A549 (cell line): ENCODE measurements around the gene KHDC4. TPM values are rescaled to one million over a fixed set of nuclear protein-coding genes. Genes with fewer than 3 reads are reported as not detected.

Source experiments
- ATAC-seq, 2 experiments: fragments of 200-7000 bp in 1 of 2; fragments of >200 bp in 1 of 2; cut with Nextera tagmentation in 1 of 2; cut with Tn5 transposase in 1 of 2; 3 replicates each; pipeline versions ENCODE4 v1.8.0 to v1.9.1; 2018 to 2020; ENCODE audit warnings: mild to moderate bottlenecking in 1 of 2, moderate library complexity in 1 of 2
- CTCF ChIA-PET: fragments of 300-600 bp; sonication (Branson Sonifier 250); formaldehyde crosslinking; extraction: SDS; loops from one replicate; lab custom pipeline; 2021; ENCODE audit warnings: antibody characterized with exemption, inconsistent platforms; lab: Yijun Ruan, JAX
- POLR2A ChIA-PET: fragments of 350-600 bp; formaldehyde crosslinking; extraction: SDS; loops from one replicate; lab custom pipeline; 2021; ENCODE audit warnings: antibody characterized with exemption, inconsistent platforms; lab: Yijun Ruan, JAX
- DNase-seq, 2 experiments: peaks; one replicate each; pipeline versions ENCODE4 v3.0.0 to v3.0.0-alpha.2; 2011 to 2016; ENCODE audit warnings: low read depth in 1 of 2, low spot score in 1 of 2
- FAIRE-seq: peaks from 2 replicates; lab custom pipeline; 2011; peaks lifted over from hg19 to GRCh38; lab: Jason Lieb, UNC
- H3K27ac ChIP-seq, 2 experiments: fragments of >200 bp; sonication (Bioruptor Twin); formaldehyde crosslinking; 3 replicates each; pipeline ENCODE4 v1.5.1; 2016 to 2017
- H3K4me1 ChIP-seq: fragments of >200 bp; sonication (Bioruptor Twin); formaldehyde crosslinking; 3 replicates; pipeline ENCODE4 v1.6.1; 2016
- H3K4me2 ChIP-seq: fragments of >200 bp; sonication (Bioruptor Twin); formaldehyde crosslinking; 3 replicates; pipeline ENCODE4 v1.6.1; 2016
- H3K4me3 ChIP-seq: fragments of >200 bp; sonication (Bioruptor Twin); formaldehyde crosslinking; 3 replicates; pipeline ENCODE4 v1.5.1; 2016
- H3K9me3 ChIP-seq: fragments of >200 bp; sonication (Bioruptor Twin); formaldehyde crosslinking; 3 replicates; pipeline ENCODE4 v1.6.1; 2016
- BHLHE40 ChIP-seq: IDR thresholded peaks from 2 replicates; pipeline ENCODE4 v1.6.1; 2012; ENCODE audit warnings: low read depth, low read length, inconsistent platforms
- CBX2 ChIP-seq: fragments of 200-600 bp; sonication (generic); IDR thresholded peaks from 2 replicates; pipeline ENCODE4 v1.6.1; 2016; ENCODE audit warnings: low read depth, mild to moderate bottlenecking, borderline replicate concordance
- CHD2 ChIP-seq: fragments of 150-350 bp; IDR thresholded peaks from 2 replicates; pipeline ENCODE4 v1.6.1; 2014; ENCODE audit warnings: low read length; ENCODE audit not compliant: partially characterized antibody
- CHD4 ChIP-seq: fragments of 200-600 bp; sonication (generic); IDR thresholded peaks from 2 replicates; pipeline ENCODE4 v1.6.1; 2016; ENCODE audit warnings: antibody characterized with exemption, mild to moderate bottlenecking, borderline replicate concordance
- EHF ChIP-seq: fragments of 250-450 bp; sonication (Bioruptor Pico); IDR thresholded peaks from 2 replicates; pipeline ENCODE4 v1.5.0; 2020; ENCODE audit warnings: mild to moderate bottlenecking
- EHMT2 ChIP-seq: fragments of 200-600 bp; sonication (generic); IDR thresholded peaks from 2 replicates; pipeline ENCODE4 v1.6.1; 2016; ENCODE audit warnings: antibody characterized with exemption, low read depth, mild to moderate bottlenecking, moderate library complexity
- ESRRA ChIP-seq: fragments of 150-350 bp; IDR thresholded peaks from 2 replicates; pipeline ENCODE4 v1.6.1; 2014; ENCODE audit warnings: mild to moderate bottlenecking, low read length, borderline replicate concordance
- HMGXB4 ChIP-seq: fragments of 250-450 bp; sonication (Bioruptor Pico); IDR thresholded peaks from 2 replicates; pipeline ENCODE4 v1.5.0; 2021; ENCODE audit warnings: mild to moderate bottlenecking, moderate library complexity, borderline replicate concordance
- HOXA7 ChIP-seq: fragments of 250-450 bp; sonication (Bioruptor Pico); IDR thresholded peaks from 2 replicates; pipeline ENCODE4 v1.5.0; 2020; ENCODE audit warnings: mild to moderate bottlenecking, moderate library complexity
- JUNB ChIP-seq: fragments of >200 bp; sonication (Bioruptor Twin); formaldehyde crosslinking; IDR thresholded peaks from 2 replicates; pipeline ENCODE4 v1.6.1; 2016
- KDM1A ChIP-seq: fragments of 200-600 bp; sonication (generic); IDR thresholded peaks from 2 replicates; pipeline ENCODE4 v1.6.1; 2016; ENCODE audit warnings: low read depth, mild to moderate bottlenecking
- KDM5A ChIP-seq: fragments of 200-600 bp; sonication (generic); IDR thresholded peaks from 2 replicates; pipeline ENCODE4 v1.6.1; 2016; ENCODE audit warnings: antibody characterized with exemption, mild to moderate bottlenecking
- MAZ ChIP-seq: fragments of 150-350 bp; IDR thresholded peaks from 2 replicates; pipeline ENCODE4 v1.6.1; 2014; ENCODE audit warnings: antibody characterized with exemption, low read depth, low read length, borderline replicate concordance
- NPAS2 ChIP-seq: fragments of 250-450 bp; sonication (Bioruptor Pico); IDR thresholded peaks from 2 replicates; pipeline ENCODE4 v1.8.0; 2022; ENCODE audit warnings: mild to moderate bottlenecking, moderate library complexity, borderline replicate concordance
- PBX3 ChIP-seq: IDR thresholded peaks from 2 replicates; pipeline ENCODE4 v1.6.1; 2012
- PHF8 ChIP-seq: fragments of 200-600 bp; sonication (generic); IDR thresholded peaks from 2 replicates; pipeline ENCODE4 v1.6.1; 2016; ENCODE audit warnings: low read depth, mild to moderate bottlenecking, antibody characterized with exemption, moderate library complexity, borderline replicate concordance
- RAD21 ChIP-seq, 2 experiments: fragments of >200 bp in 1 of 2; sonication (Bioruptor Twin) in 1 of 2; formaldehyde crosslinking in 1 of 2; IDR thresholded peaks in 1 of 2; conservative IDR thresholded peaks in 1 of 2; 2 replicates in 1 of 2; 3 replicates in 1 of 2; pipeline ENCODE4 v1.6.1; 2012 to 2018; ENCODE audit warnings: inconsistent platforms in 1 of 2
- RARB ChIP-seq: fragments of 250-450 bp; sonication (Bioruptor Pico); IDR thresholded peaks from 2 replicates; pipeline ENCODE4 v1.8.0; 2021; ENCODE audit warnings: mild to moderate bottlenecking, moderate library complexity
- SMC3 ChIP-seq: fragments of >200 bp; sonication (Bioruptor Twin); formaldehyde crosslinking; IDR thresholded peaks from 3 replicates; pipeline ENCODE4 v1.6.1; 2018; ENCODE audit warnings: inconsistent platforms
- SREBF2 ChIP-seq: fragments of 450-650 bp; IDR thresholded peaks from 2 replicates; pipeline ENCODE4 v1.6.1; 2014; ENCODE audit warnings: mild to moderate bottlenecking, moderate library complexity
- TFCP2L1 ChIP-seq: fragments of 250-450 bp; sonication (Bioruptor Pico); IDR thresholded peaks from 2 replicates; pipeline ENCODE4 v1.5.0; 2021; ENCODE audit warnings: mild to moderate bottlenecking
- TP53 ChIP-seq: fragments of 250-450 bp; sonication (Bioruptor Pico); IDR thresholded peaks from 2 replicates; pipeline ENCODE4 v1.5.0; 2021; ENCODE audit warnings: mild to moderate bottlenecking, moderate library complexity
- ZC3H11A ChIP-seq: fragments of 450-650 bp; IDR thresholded peaks from 2 replicates; pipeline ENCODE4 v1.6.1; 2014; ENCODE audit warnings: antibody characterized with exemption, mild to moderate bottlenecking
- WGBS: methylation state at CpG from one replicate; pipeline ENCODE4 v1.1.6; 2017; ENCODE audit errors: missing lambda C conversion rate; 5-methylcytosine and 5-hydroxymethylcytosine counted together
- polyA plus RNA-seq, 4 experiments: library from polyadenylated mRNA; depleted of rRNA in 3 of 4; stranded (reverse); fragments of >200 nt; fragmentation: RNase III in 1 of 4; extraction: RNeasy Plus Mini Kit Qiagen cat#74134 plus additional on column Dnase treatment in 1 of 4; gene quantifications; 2 replicates in 3 of 4; 3 replicates in 1 of 4; pipeline ENCODE4 v1.2.3, GENCODE V29; 2011 to 2017
- TF ChIP-seq, protein P1 (sequence below): fragments of 200-600 bp; sonication (generic); IDR thresholded peaks from 2 replicates; pipeline ENCODE4 v1.6.1; 2016; ENCODE audit warnings: antibody characterized with exemption, mild to moderate bottlenecking, moderate library complexity
- TF ChIP-seq, protein P2 (sequence below): fragments of 250-450 bp; sonication (Bioruptor Pico); IDR thresholded peaks from 2 replicates; pipeline ENCODE4 v1.5.0; 2020; ENCODE audit warnings: low read depth, mild to moderate bottlenecking, moderate library complexity

The KHDC4 gene
- polyA plus RNA-seq, 2 of the 4 experiments (the other 2 are of a cell fraction): 37.7 to 72.3 TPM

DNA sequence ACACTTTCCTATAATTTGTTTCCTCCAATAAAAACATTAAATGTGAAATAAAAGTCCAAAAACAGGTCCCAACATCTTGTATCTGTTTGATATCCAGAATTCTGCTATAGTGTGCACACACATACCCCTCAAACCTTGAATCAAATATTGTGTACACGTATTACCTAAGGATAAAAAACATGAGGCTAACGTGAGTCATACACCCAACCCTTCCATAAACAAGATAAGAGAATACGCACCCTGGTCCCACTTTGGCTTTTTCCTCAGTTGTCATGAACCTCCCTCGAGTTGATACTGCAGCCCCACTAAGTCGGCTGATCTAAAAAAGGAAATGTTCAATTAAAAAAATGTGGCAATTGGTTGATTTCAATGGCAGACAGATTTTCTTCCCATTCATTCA is 5.2 kb downstream of the KHDC4 start:
- Histone ChIP-seq H3K4me3 (no peak overlapping the region), H3K9me3 (no peaks in the 10 kb centered on the region), H3K4me1 (peaks cover 39% of the 10 kb centered on the region), H3K4me2 (no peak overlapping the region), H3K27ac (no peak overlapping the region)
- CTCF ChIA-PET: interaction anchor here (2.3 to 2.4 kb wide), 2 partner anchors 61 to 67 kb away, joined by 5 to 7 read pairs; no protein-coding TSS in a partner anchor
- TF ChIP-seq PBX3 (no peak), ESRRA (no peak), EHMT2 (no peak), MAZ (no peak), CHD2 (no peak), HMGXB4 (CRISPR knock-in tag) (no peak), RAD21 (conservative IDR thresholded peaks at IDR 0.05 in 1 of 2, IDR thresholded peaks at IDR 0.05 in 1 of 2) (no peak), PHF8 (no peak), NPAS2 (CRISPR knock-in tag) (no peak), KDM1A (no peak)
- TF ChIP-seq, protein P1, sequence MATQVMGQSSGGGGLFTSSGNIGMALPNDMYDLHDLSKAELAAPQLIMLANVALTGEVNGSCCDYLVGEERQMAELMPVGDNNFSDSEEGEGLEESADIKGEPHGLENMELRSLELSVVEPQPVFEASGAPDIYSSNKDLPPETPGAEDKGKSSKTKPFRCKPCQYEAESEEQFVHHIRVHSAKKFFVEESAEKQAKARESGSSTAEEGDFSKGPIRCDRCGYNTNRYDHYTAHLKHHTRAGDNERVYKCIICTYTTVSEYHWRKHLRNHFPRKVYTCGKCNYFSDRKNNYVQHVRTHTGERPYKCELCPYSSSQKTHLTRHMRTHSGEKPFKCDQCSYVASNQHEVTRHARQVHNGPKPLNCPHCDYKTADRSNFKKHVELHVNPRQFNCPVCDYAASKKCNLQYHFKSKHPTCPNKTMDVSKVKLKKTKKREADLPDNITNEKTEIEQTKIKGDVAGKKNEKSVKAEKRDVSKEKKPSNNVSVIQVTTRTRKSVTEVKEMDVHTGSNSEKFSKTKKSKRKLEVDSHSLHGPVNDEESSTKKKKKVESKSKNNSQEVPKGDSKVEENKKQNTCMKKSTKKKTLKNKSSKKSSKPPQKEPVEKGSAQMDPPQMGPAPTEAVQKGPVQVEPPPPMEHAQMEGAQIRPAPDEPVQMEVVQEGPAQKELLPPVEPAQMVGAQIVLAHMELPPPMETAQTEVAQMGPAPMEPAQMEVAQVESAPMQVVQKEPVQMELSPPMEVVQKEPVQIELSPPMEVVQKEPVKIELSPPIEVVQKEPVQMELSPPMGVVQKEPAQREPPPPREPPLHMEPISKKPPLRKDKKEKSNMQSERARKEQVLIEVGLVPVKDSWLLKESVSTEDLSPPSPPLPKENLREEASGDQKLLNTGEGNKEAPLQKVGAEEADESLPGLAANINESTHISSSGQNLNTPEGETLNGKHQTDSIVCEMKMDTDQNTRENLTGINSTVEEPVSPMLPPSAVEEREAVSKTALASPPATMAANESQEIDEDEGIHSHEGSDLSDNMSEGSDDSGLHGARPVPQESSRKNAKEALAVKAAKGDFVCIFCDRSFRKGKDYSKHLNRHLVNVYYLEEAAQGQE: no peak
- POLR2A ChIA-PET: no interaction called here
- FAIRE-seq: no peak
- WGBS: 63% methylated on average over 5 of the region's 5 CpGs
- DNase-seq: no peak
- ATAC-seq: no peak

DNA sequence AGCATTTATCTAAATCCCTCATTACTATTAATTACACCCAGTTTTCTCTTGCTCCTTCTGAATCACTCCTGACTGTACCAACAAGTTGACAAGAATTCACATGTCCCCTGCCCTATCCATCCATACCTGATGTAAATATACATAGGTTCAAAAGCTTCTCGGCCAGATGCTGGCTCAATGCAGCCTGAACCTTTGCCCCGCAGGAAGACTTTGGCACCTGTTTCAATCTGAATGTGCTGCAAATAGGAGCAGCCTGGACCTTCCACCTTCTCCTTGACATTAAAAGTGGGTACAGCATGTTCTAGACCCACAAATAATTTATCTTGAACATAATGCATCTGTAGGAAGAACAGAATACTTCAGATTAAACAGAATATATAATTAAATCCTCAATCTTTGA is 8.7 kb downstream of the KHDC4 start:
- DNase-seq (no peak), FAIRE-seq (no peak), ATAC-seq (no peak)
- no peak overlapping the region for H3K4me2 ChIP-seq
- POLR2A ChIA-PET: no interaction called here
- no peaks in the 10 kb centered on the region for H3K9me3 ChIP-seq
- H3K4me1 ChIP-seq: peaks cover 12% of the 10 kb centered on the region
- 93% methylated on average over 2 of the region's 2 CpGs for WGBS
- H3K4me3 ChIP-seq: no peak overlapping the region
- no peak overlapping the region for H3K27ac ChIP-seq
- TF ChIP-seq TFCP2L1 (CRISPR knock-in tag): no peak
- no peak for TF ChIP-seq ZC3H11A
- TF ChIP-seq, protein P2, sequence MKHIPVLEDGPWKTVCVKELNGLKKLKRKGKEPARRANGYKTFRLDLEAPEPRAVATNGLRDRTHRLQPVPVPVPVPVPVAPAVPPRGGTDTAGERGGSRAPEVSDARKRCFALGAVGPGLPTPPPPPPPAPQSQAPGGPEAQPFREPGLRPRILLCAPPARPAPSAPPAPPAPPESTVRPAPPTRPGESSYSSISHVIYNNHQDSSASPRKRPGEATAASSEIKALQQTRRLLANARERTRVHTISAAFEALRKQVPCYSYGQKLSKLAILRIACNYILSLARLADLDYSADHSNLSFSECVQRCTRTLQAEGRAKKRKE (CRISPR knock-in tag): no peak
- no peak for TF ChIP-seq SREBF2
- TF ChIP-seq CHD4: no peak
- TF ChIP-seq KDM5A: no peak
- no peak for TF ChIP-seq SMC3
- no peak for TF ChIP-seq PBX3
- TF ChIP-seq PHF8: no peak
- TF ChIP-seq CBX2: no peak
- no peak for TF ChIP-seq CHD2
- no peak for TF ChIP-seq NPAS2 (CRISPR knock-in tag)
- TF ChIP-seq TP53 (CRISPR knock-in tag): no peak
- no peak for TF ChIP-seq JUNB
- no peak for TF ChIP-seq EHF (CRISPR knock-in tag)
- TF ChIP-seq ESRRA: no peak
- no peak for TF ChIP-seq RARB (CRISPR knock-in tag)
- TF ChIP-seq BHLHE40: no peak
- TF ChIP-seq HOXA7: no peak
- TF ChIP-seq, all 56 proteins: peak for 0
- CTCF ChIA-PET: no interaction called here
